MCF 10A (cell line): ENCODE measurements around the gene BCKDK. TPM values are rescaled to one million over a fixed set of nuclear protein-coding genes. Genes with fewer than 3 reads are reported as not detected.

Experiments used
- BruUV-seq: library from RNA; stranded (reverse); fragments of 400-500 nt; replicated peaks from 2 replicates; lab custom pipeline; 2021; lab: Mats Ljungman, UMichigan
- CTCF ChIA-PET: fragments of 300-600 bp; sonication (Branson Sonifier 250); formaldehyde crosslinking; extraction: SDS; loops from one replicate; lab custom pipeline; 2021; ENCODE audit warnings: antibody characterized with exemption, inconsistent platforms; lab: Yijun Ruan, JAX
- POLR2A ChIA-PET: fragments of 300-600, 350-650 bp; sonication (Branson Sonifier 250); formaldehyde crosslinking; extraction: SDS; loops from one replicate; lab custom pipeline; 2020; ENCODE audit warnings: antibody characterized with exemption, inconsistent platforms; lab: Yijun Ruan, JAX
- DNase-seq: peaks from one replicate; pipeline ENCODE4 v3.0.0-alpha.2; 2018; ENCODE audit not compliant: unreplicated experiment
- H3K27ac Mint-ChIP-seq: one replicate; pipeline ENCODE4 v1.8.0; 2022; ENCODE audit warnings: mild to moderate bottlenecking, low read depth, mixed read lengths; ENCODE audit not compliant: unreplicated experiment
- H3K27me3 Mint-ChIP-seq: one replicate; pipeline ENCODE4 v1.8.0; 2022; ENCODE audit warnings: mixed read lengths; ENCODE audit not compliant: insufficient read depth, unreplicated experiment
- H3K36me3 Mint-ChIP-seq: one replicate; pipeline ENCODE4 v1.8.0; 2022; ENCODE audit warnings: mild to moderate bottlenecking, moderate library complexity, mixed read lengths; ENCODE audit not compliant: insufficient read depth, unreplicated experiment
- H3K4me1 Mint-ChIP-seq: one replicate; pipeline ENCODE4 v1.8.0; 2022; ENCODE audit warnings: mixed read lengths; ENCODE audit not compliant: insufficient read depth, unreplicated experiment
- H3K4me3 Mint-ChIP-seq: one replicate; pipeline ENCODE4 v1.8.0; 2022; ENCODE audit warnings: mild to moderate bottlenecking, moderate library complexity, mixed read lengths; ENCODE audit not compliant: unreplicated experiment
- H3K9me3 Mint-ChIP-seq: one replicate; pipeline ENCODE4 v1.8.0; 2022; ENCODE audit warnings: mixed read lengths; ENCODE audit not compliant: unreplicated experiment
- CTCF ChIP-seq: fragments of 200-600 bp; IDR thresholded peaks from one replicate; pipeline ENCODE4 v1.8.0; 2022; ENCODE audit warnings: antibody characterized with exemption, mild to moderate bottlenecking; ENCODE audit not compliant: unreplicated experiment
- intact Hi-C: fragments of 100-400 bp; cut with micrococcal nuclease; formaldehyde crosslinking; loops from 2 replicates; pipeline ENCODE4 v1.14.1; 2022
- total RNA-seq: library from RNA; stranded (reverse); gene quantifications from 2 replicates; pipeline ENCODE4 v1.2.3, GENCODE V29; 2022

Gene BCKDK
- total RNA-seq, 1 experiment from 2014 or later = 41.0 TPM

- TF ChIP-seq CTCF = no peak
- no TSS peak for BruUV-seq
- intact Hi-C loops = no loop called here
These were observed 31.2 kb upstream of the BCKDK start for GRCh38 chr16:31077024-31077423.

GRCh38 chr16:31077592-31078396, 30.4 kb upstream of the BCKDK start:
- POLR2A ChIA-PET = interaction anchor here (1.2 kb wide), 1 partner anchor 128 kb away, joined by 3 read pairs; no protein-coding TSS in a partner anchor

More at GRCh38 chr16:31077024-31077423, 31.2 kb upstream of the BCKDK start:
- Mint-ChIP-seq H3K9me3 (no peaks in the 10 kb centered on the region), H3K27me3 (no peaks in the 10 kb centered on the region), H3K27ac (no peak overlapping the region), H3K4me1 (peaks cover 16% of the 10 kb centered on the region), H3K36me3 (peaks cover 17% of the 10 kb centered on the region), H3K4me3 (no peak overlapping the region)
- ChIA-PET POLR2A (no interaction called here), CTCF (interaction anchor here (0.6 to 1.1 kb wide), 2 partner anchors 9 to 91 kb away, joined by 3 to 6 read pairs; no protein-coding TSS in a partner anchor)
- no peak for DNase-seq

GRCh38 chr16:31078597-31079341, 29.4 kb upstream of the BCKDK start:
- intact Hi-C loops = no loop called here
- no TSS peak for BruUV-seq
- Mint-ChIP-seq H3K36me3 (peaks cover 21% of the 10 kb centered on the region), H3K27ac (no peak overlapping the region), H3K9me3 (no peaks in the 10 kb centered on the region), H3K4me1 (peaks cover 15% of the 10 kb centered on the region), H3K4me3 (no peak overlapping the region), H3K27me3 (no peaks in the 10 kb centered on the region)
- TF ChIP-seq CTCF = no peak
- POLR2A ChIA-PET = interaction anchor here (1.2 kb wide), 1 partner anchor 129 kb away, joined by 3 read pairs; no protein-coding TSS in a partner anchor
- CTCF ChIA-PET = interaction anchor here (1.7 kb wide), 1 partner anchor 20 kb away, joined by 3 read pairs; no protein-coding TSS in a partner anchor
- DNase-seq = no peak

More at GRCh38 chr16:31077592-31078396, 30.4 kb upstream of the BCKDK start:
- peaks cover 21% of the 10 kb centered on the region for H3K36me3 Mint-ChIP-seq
- intact Hi-C loops = no loop called here
- no peak overlapping the region for H3K4me3 Mint-ChIP-seq
- no peak for DNase-seq
- TF ChIP-seq CTCF = no peak
- BruUV-seq = no TSS peak
- no peaks in the 10 kb centered on the region for H3K9me3 Mint-ChIP-seq
- H3K27ac Mint-ChIP-seq = no peak overlapping the region
- CTCF ChIA-PET = interaction anchor here (0.6 to 1.1 kb wide), 3 partner anchors 9 to 123 kb away, joined by 3 to 6 read pairs (median 3); no protein-coding TSS in a partner anchor
- H3K4me1 Mint-ChIP-seq = peaks cover 15% of the 10 kb centered on the region
- no peaks in the 10 kb centered on the region for H3K27me3 Mint-ChIP-seq
